Lower lobe of right lung (tissue), 2 donors: ENCODE measurements around the gene RNF151. TPM values are rescaled to one million over a fixed set of nuclear protein-coding genes. Genes with fewer than 3 reads are reported as not detected.
A peak's percentile ranks its signal among the peaks of the same experiment; 100 is the strongest.

Experiments
- ATAC-seq, 2 donors: fragments of 200-7000 bp; cut with Tn5 transposase; one replicate each; pipeline ENCODE4 v1.9.1; 2020 to 2022; ENCODE audit warnings: mild to moderate bottlenecking in 2 of 2, moderate library complexity in 2 of 2
- DNase-seq: peaks from one replicate; pipeline ENCODE4 v3.0.0-alpha.2; 2020
- H3K27ac ChIP-seq: fragments of 200-600 bp; one replicate; pipeline ENCODE4 v1.8.0; 2022
- H3K27me3 ChIP-seq: fragments of 200-600 bp; one replicate; pipeline ENCODE4 v1.8.0; 2022; ENCODE audit warnings: low read depth
- H3K36me3 ChIP-seq: fragments of 200-600 bp; one replicate; pipeline ENCODE4 v1.8.0; 2022; ENCODE audit warnings: mild to moderate bottlenecking
- H3K4me1 ChIP-seq: fragments of 200-600 bp; one replicate; pipeline ENCODE4 v1.8.0; 2022
- H3K4me3 ChIP-seq: fragments of 200-600 bp; one replicate; pipeline ENCODE4 v1.8.0; 2022; ENCODE audit warnings: mild to moderate bottlenecking
- H3K9me3 ChIP-seq: fragments of 200-600 bp; one replicate; pipeline ENCODE4 v1.8.0; 2022
- intact Hi-C: fragments of 100-400 bp; cut with DNase I; formaldehyde crosslinking; loops from one replicate; pipeline ENCODE4 v1.11.0; 2022
- total RNA-seq: library from RNA; stranded (reverse); fragmentation: NEBNext Ultra II Directional; extraction: Animal tissue kit (Norgen Biotek cat#: 25700); gene quantifications from one replicate; pipeline ENCODE4 v1.2.1, GENCODE V29; 2021
- TF ChIP-seq, protein P1 (sequence below): fragments of 200-600 bp; IDR thresholded peaks from one replicate; pipeline ENCODE4 v1.8.0; 2022; ENCODE audit warnings: antibody characterized with exemption, mild to moderate bottlenecking
- donor health status: DM: no; HTN: yes; CAD: no; lungs with severe emphysema.

Gene RNF151
- total RNA-seq, 1 donor from 2014 or later: not detected

DNA sequence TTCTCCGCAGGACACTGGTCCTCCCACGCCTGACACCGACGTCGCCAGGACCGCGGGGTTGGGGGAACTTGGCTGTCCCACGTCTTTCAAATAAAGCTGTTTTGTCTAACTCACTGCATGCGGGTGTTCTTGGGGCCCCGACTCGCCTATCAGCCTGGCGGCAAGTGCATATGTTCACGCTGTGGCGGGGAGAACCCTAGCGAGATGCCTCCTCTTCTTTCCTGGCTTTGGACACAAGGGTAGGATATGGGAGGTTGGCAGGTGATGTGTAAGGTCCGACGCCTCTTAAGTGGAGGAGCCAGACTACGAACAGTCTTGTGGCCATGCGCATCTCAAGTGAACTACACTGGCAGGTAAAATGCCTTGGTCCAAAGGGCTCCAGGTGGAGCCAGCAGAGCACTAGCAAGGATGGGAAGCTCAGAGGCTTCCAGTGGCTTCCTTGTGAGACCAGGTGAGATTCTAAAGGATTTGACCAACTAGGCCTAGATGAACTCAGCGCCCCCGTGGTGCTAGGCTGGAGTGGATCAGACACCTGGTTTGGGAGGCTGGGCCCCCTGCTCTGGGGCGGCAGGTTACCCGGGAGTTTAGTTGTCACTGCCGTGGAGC, 1.2 kb upstream of the RNF151 start:
- Histone ChIP-seq H3K9me3 (no peaks in the 10 kb centered on the region), H3K36me3 (peaks cover 26% of the 10 kb centered on the region), H3K4me3 (peak overlapping the region; percentile 92), H3K4me1 (peaks cover 33% of the 10 kb centered on the region), H3K27ac (peak overlapping the region; percentile 98), H3K27me3 (no peaks in the 10 kb centered on the region)
- DNase-seq (no peak), ATAC-seq (peak in 1 of 2 donors; percentile 2)
- intact Hi-C loops: no loop called here
- TF ChIP-seq, protein P1, sequence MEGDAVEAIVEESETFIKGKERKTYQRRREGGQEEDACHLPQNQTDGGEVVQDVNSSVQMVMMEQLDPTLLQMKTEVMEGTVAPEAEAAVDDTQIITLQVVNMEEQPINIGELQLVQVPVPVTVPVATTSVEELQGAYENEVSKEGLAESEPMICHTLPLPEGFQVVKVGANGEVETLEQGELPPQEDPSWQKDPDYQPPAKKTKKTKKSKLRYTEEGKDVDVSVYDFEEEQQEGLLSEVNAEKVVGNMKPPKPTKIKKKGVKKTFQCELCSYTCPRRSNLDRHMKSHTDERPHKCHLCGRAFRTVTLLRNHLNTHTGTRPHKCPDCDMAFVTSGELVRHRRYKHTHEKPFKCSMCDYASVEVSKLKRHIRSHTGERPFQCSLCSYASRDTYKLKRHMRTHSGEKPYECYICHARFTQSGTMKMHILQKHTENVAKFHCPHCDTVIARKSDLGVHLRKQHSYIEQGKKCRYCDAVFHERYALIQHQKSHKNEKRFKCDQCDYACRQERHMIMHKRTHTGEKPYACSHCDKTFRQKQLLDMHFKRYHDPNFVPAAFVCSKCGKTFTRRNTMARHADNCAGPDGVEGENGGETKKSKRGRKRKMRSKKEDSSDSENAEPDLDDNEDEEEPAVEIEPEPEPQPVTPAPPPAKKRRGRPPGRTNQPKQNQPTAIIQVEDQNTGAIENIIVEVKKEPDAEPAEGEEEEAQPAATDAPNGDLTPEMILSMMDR: no peak

DNA sequence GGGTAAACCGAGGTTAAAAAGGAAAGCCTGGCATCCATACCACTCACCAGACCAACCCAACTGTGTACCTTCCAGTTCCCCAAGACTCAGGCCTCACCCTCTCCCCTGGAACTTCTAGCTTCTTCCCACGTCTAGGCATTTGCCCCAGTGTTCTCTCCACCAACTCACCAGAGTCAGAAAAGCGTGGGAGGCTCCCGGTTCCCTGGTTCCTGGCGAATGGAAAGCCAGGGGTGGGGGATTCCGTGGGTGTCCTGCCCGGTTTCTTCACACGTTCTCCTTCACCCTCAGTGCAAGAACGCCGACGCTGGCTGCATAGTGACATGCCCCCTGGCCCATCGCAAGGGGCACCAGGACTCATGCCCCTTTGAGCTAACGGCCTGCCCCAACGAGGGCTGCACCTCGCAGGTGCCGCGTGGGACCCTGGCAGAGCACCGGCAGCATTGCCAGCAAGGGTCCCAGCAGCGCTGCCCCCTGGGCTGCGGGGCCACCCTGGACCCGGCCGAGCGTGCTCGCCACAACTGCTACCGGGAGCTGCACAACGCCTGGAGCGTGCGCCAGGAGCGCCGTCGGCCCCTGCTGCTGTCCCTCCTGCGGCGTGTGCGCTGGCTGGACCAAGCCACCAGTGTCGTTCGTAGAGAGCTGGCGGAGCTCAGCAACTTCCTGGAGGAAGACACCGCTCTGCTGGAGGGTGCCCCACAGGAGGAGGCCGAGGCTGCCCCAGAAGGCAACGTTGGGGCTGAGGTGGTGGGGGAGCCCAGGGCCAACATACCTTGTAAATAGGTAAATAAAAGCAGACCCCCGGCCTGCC, 1.7 kb downstream of the RNF151 start:
- Histone ChIP-seq H3K4me1 (peaks cover 39% of the 10 kb centered on the region), H3K27me3 (no peaks in the 10 kb centered on the region), H3K27ac (no peak overlapping the region), H3K4me3 (no peak overlapping the region), H3K36me3 (peaks cover 1% of the 10 kb centered on the region), H3K9me3 (no peaks in the 10 kb centered on the region)
- no peak for ATAC-seq
- intact Hi-C loops: no loop called here
- TF ChIP-seq, protein P1: no peak
- no peak for DNase-seq

DNA sequence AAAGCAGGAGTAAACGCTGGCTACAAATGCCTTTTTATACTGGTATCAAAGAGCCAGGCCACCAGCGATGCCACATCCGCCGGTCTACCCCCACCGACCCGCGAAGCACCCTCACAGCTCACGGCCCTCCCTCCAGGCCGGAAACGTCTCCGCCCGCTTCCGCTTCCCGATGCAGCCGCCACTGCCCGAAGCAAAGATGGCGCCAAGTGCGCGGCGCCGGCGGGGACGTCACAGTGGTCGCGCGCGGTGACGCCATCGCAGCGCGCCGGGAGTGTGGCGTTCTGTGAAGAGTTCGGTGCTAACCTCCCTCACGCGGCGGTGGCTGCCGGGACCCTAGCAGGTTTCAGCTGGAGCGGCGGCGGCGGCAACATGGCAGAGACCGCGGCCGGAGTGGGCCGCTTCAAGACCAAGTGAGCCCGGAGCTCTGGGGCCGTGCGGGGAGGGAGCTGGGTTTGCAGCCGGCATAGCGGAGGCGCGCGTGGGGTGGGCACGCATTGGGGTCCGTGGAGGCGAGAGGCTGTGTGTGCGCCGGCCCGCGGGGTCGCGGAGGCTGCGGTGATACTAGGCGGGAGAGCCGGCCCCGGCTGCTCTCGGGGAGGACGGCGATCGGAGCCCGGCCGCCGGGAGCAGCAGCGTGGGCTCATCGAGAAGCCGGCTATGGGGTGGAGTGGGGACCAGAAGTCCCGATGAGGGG, 5.3 kb downstream of the RNF151 start, which contains the start of gene TBL3:
TBL3 (plus strand) TSS at position 258 of the 694 bp plus-strand sequence; CDS start at position 370, 112 bp downstream.
- intact Hi-C loops: no loop called here
- DNase-seq (peak; percentile 95), ATAC-seq (peak; percentile 96 to 97)
- H3K4me3 ChIP-seq: peak within 1 kb of the TSS; percentile 100
- no peaks in the 10 kb centered on the region for H3K9me3 ChIP-seq
- peaks cover 27% of the 10 kb centered on the region for H3K4me1 ChIP-seq
- H3K27ac ChIP-seq: peak within 1 kb of the TSS; percentile 93
- H3K27me3 ChIP-seq: no peaks in the 10 kb centered on the region
- TF ChIP-seq, protein P1: no peak
- H3K36me3 ChIP-seq: peaks cover 30% of the 10 kb centered on the region

DNA sequence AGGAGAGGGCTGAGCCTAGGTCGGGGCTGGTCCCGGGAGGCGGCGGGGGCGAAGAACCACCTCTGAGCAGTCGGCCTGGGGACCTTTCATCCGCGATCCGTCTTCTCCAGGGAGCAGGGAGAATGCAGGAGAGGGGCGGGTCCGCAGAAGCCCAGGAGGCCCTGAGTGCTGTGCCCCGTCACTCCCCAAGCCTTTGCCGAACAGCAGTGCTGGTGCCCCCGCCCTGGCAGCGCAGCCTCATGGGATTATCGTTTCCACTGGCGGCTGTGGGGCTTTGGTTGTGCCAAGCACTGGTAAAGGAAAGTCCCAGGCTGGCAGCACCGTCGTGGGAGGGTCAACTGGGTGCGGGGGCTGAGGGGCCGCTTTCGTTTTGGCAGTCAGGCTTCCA, 5.8 kb downstream of the RNF151 start:
- intact Hi-C loops: no loop called here
- DNase-seq: no peak
- H3K4me3 ChIP-seq: peak overlapping the region; percentile 100
- peaks cover 35% of the 10 kb centered on the region for H3K36me3 ChIP-seq
- H3K4me1 ChIP-seq: peaks cover 27% of the 10 kb centered on the region
- TF ChIP-seq, protein P1: no peak
- peak overlapping the region; percentile 93 for H3K27ac ChIP-seq
- peak in 1 of 2 donors; percentile 11 for ATAC-seq
- H3K27me3 ChIP-seq: no peaks in the 10 kb centered on the region
- H3K9me3 ChIP-seq: no peaks in the 10 kb centered on the region

DNA sequence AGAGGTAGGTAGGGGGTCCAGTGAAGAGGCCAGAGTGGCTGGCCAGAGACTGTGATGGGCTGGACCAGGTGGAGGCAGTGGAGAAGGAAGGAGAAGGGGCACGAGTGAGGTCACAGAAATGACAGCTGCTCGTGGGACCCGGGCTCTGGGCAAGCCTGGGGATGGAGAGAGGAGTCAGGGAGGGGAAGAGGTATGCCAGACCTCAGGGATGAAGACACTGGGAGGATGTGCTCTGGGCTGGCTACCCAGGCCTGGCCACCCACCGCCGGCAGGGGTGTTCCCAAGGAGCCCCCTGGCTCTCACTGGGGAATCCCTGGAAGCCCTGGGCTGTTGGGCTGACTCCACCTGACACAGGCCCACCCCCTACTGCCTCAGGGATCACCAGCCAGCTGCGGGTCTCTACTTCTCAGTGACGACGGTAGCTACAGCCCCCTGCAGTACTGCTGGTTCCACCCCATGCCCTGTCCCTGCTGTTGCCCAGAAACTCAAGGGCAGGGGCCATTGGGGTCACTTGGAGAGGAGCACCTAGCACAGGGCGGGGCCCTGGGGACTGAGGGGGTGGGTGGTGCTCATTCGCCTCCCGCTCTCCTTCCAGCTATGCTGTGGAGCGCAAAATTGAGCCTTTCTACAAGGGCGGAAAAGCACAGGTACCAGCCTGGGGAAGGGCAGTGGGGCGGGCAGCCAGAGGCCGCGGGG, 7.0 kb downstream of the RNF151 start:
- TF ChIP-seq, protein P1: no peak
- DNase-seq (no peak), ATAC-seq (no peak)
- H3K4me3 ChIP-seq: no peak overlapping the region
- no peak overlapping the region for H3K27ac ChIP-seq
- no peaks in the 10 kb centered on the region for H3K9me3 ChIP-seq
- peaks cover 29% of the 10 kb centered on the region for H3K4me1 ChIP-seq
- H3K36me3 ChIP-seq: peaks cover 45% of the 10 kb centered on the region
- H3K27me3 ChIP-seq: peaks cover 1% of the 10 kb centered on the region
- intact Hi-C loops: no loop called here
